BLaER1 treated with 17β-estradiol and CSF1 and Interleukin-3, amounts not matched to agents 10 nM and 100 nM (cell line): Measurements from ENCODE around the gene ZDHHC7.
A peak's percentile ranks its signal among the peaks of the same experiment; 100 is the strongest.

ENCODE experiments used
- H3K27ac ChIP-seq, 11 experiments: shearing (Covaris generic); formaldehyde crosslinking; 2 replicates each; pipeline ENCODE4 v1.8.1; 2022
- H3K27me3 ChIP-seq, 11 experiments: shearing (Covaris generic); formaldehyde crosslinking; 2 replicates each; pipeline ENCODE4 v1.8.1; 2022
- H3K36me3 ChIP-seq, 11 experiments: shearing (Covaris generic); formaldehyde crosslinking; 2 replicates each; pipeline ENCODE4 v1.8.1; 2022
- H3K4me1 ChIP-seq, 10 experiments: shearing (Covaris generic); formaldehyde crosslinking; 2 replicates each; pipeline ENCODE4 v1.8.1; 2022
- H3K4me2 ChIP-seq, 11 experiments: shearing (Covaris generic); formaldehyde crosslinking; 2 replicates each; pipeline ENCODE4 v1.8.1; 2022
- H3K4me3 ChIP-seq, 10 experiments: shearing (Covaris generic); formaldehyde crosslinking; 2 replicates each; pipeline ENCODE4 v1.8.1; 2022
- H3K9ac ChIP-seq, 11 experiments: shearing (Covaris generic); formaldehyde crosslinking; 2 replicates each; pipeline ENCODE4 v1.8.1; 2022
- H3K9me3 ChIP-seq, 11 experiments: shearing (Covaris generic); formaldehyde crosslinking; replicated peaks in 1 of 11; 2 replicates each; pipeline ENCODE4 v1.8.1; 2022
- H4K20me1 ChIP-seq, 11 experiments: shearing (Covaris generic); formaldehyde crosslinking; 2 replicates each; pipeline ENCODE4 v1.8.1; 2022
- Cebpa-rat ChIP-seq, 11 experiments: shearing (Covaris generic); IDR thresholded peaks; 2 replicates each; pipeline ENCODE4 v1.8.1; 2022

Gene ZDHHC7

GRCh38 chr16:84985079-84986065, 26.0 kb downstream of the ZDHHC7 start:
- H3K4me2 ChIP-seq: peak overlapping the region; percentile 4 to 86 (median 69); a peak in 20 of 22 replicates
- H3K9me3 ChIP-seq: no peaks in the 10 kb centered on the region
- H4K20me1 ChIP-seq: peaks cover 0 to 100% (median 75%) of the 10 kb centered on the region in 11 experiments; a peak in 20 of 22 replicates
- H3K36me3 ChIP-seq: peaks cover 82 to 94% (median 90%) of the 10 kb centered on the region in 11 experiments
- H3K9ac ChIP-seq: peak overlapping the region in 3 of 11 experiments; percentile 0 to 46 (median 39); a peak in 2 of 22 replicates
- no peak for TF ChIP-seq Cebpa-rat (IDR thresholded peaks at IDR 0.05)
- H3K27ac ChIP-seq: peak overlapping the region in 5 of 11 experiments; percentile 16 to 75 (median 63); a peak in 7 of 22 replicates
- H3K27me3 ChIP-seq: no peaks in the 10 kb centered on the region
- peaks cover 26 to 63% (median 49%) of the 10 kb centered on the region in 10 experiments for H3K4me1 ChIP-seq
- no peak overlapping the region for H3K4me3 ChIP-seq

- TF ChIP-seq Cebpa-rat (IDR thresholded peaks at IDR 0.05): no peak
- H3K4me3 ChIP-seq: no peak overlapping the region
- H3K4me2 ChIP-seq: peak overlapping the region in 6 of 11 experiments; percentile 61 to 86 (median 78); a peak in 11 of 22 replicates
- H3K4me1 ChIP-seq: peaks cover 31 to 76% (median 58%) of the 10 kb centered on the region in 10 experiments
- peaks cover 4 to 91% (median 72%) of the 10 kb centered on the region in 11 experiments; a peak in 20 of 22 replicates for H4K20me1 ChIP-seq
- H3K9me3 ChIP-seq: no peaks in the 10 kb centered on the region
- peak overlapping the region in 3 of 11 experiments; percentile 42 to 58 (median 54); a peak in 3 of 22 replicates for H3K9ac ChIP-seq
- H3K36me3 ChIP-seq: peaks cover 82 to 94% (median 89%) of the 10 kb centered on the region in 11 experiments
- H3K27ac ChIP-seq: peak overlapping the region in 7 of 11 experiments; percentile 3 to 75 (median 60); a peak in 9 of 22 replicates
- H3K27me3 ChIP-seq: no peaks in the 10 kb centered on the region
Measured at GRCh38 chr16:84982434-84982833, 28.9 kb downstream of the ZDHHC7 start.

GRCh38 chr16:84979516-84979915, 31.8 kb downstream of the ZDHHC7 start:
- peaks cover 28 to 60% (median 45%) of the 10 kb centered on the region in 10 experiments for H3K4me1 ChIP-seq
- H3K9me3 ChIP-seq: no peaks in the 10 kb centered on the region
- H4K20me1 ChIP-seq: peaks cover 32 to 91% (median 72%) of the 10 kb centered on the region in 11 experiments; a peak in 21 of 22 replicates
- H3K27ac ChIP-seq: no peak overlapping the region
- H3K4me2 ChIP-seq: no peak overlapping the region
- peaks cover 81 to 94% (median 90%) of the 10 kb centered on the region in 11 experiments for H3K36me3 ChIP-seq
- no peak overlapping the region for H3K4me3 ChIP-seq
- no peak overlapping the region for H3K9ac ChIP-seq
- H3K27me3 ChIP-seq: no peaks in the 10 kb centered on the region
- no peak for TF ChIP-seq Cebpa-rat (IDR thresholded peaks at IDR 0.05)

GRCh38 chr16:84976644-84977400, 34.5 kb downstream of the ZDHHC7 start:
- Histone ChIP-seq H3K4me2 (peak overlapping the region in 10 of 11 experiments; percentile 4 to 88 (median 56); a peak in 15 of 22 replicates), H3K9ac (peak overlapping the region in 1 of 11 experiments; percentile 25; a peak in 2 of 22 replicates), H3K27me3 (peaks cover 0 to 13% (median 0%) of the 10 kb centered on the region in 11 experiments; a peak in 4 of 22 replicates), H3K36me3 (peaks cover 76 to 84% (median 82%) of the 10 kb centered on the region in 11 experiments), H3K4me3 (no peak overlapping the region), H4K20me1 (peaks cover 49 to 91% (median 75%) of the 10 kb centered on the region in 11 experiments), H3K4me1 (peaks cover 28 to 55% (median 45%) of the 10 kb centered on the region in 10 experiments), H3K27ac (peak overlapping the region in 1 of 11 experiments; percentile 24; a peak in 2 of 22 replicates), H3K9me3 (no peaks in the 10 kb centered on the region)
- no peak for TF ChIP-seq Cebpa-rat (IDR thresholded peaks at IDR 0.05)

GRCh38 chr16:84975522-84975921, 35.8 kb downstream of the ZDHHC7 start:
- no peak overlapping the region for H3K9ac ChIP-seq
- no peaks in the 10 kb centered on the region for H3K9me3 ChIP-seq
- H3K4me1 ChIP-seq: peaks cover 28 to 55% (median 45%) of the 10 kb centered on the region in 10 experiments
- peaks cover 0 to 23% (median 0%) of the 10 kb centered on the region in 11 experiments; a peak in 9 of 22 replicates for H3K27me3 ChIP-seq
- H4K20me1 ChIP-seq: peaks cover 49 to 85% (median 71%) of the 10 kb centered on the region in 11 experiments
- no peak for TF ChIP-seq Cebpa-rat (IDR thresholded peaks at IDR 0.05)
- H3K27ac ChIP-seq: no peak overlapping the region
- no peak overlapping the region for H3K4me3 ChIP-seq
- H3K4me2 ChIP-seq: no peak overlapping the region
- H3K36me3 ChIP-seq: peaks cover 63 to 71% (median 68%) of the 10 kb centered on the region in 11 experiments

GRCh38 chr16:84975066-84975465, 36.3 kb downstream of the ZDHHC7 start:
- Histone ChIP-seq H3K4me2 (peak overlapping the region in 1 of 11 experiments; percentile 82; a peak in 1 of 22 replicates), H3K36me3 (peaks cover 59 to 66% (median 64%) of the 10 kb centered on the region in 11 experiments), H3K27me3 (peaks cover 0 to 23% (median 0%) of the 10 kb centered on the region in 11 experiments; a peak in 9 of 22 replicates), H3K27ac (no peak overlapping the region), H3K4me1 (peaks cover 28 to 55% (median 45%) of the 10 kb centered on the region in 10 experiments), H4K20me1 (peaks cover 49 to 80% (median 71%) of the 10 kb centered on the region in 11 experiments), H3K4me3 (no peak overlapping the region), H3K9ac (no peak overlapping the region), H3K9me3 (no peaks in the 10 kb centered on the region)
- no peak for TF ChIP-seq Cebpa-rat (IDR thresholded peaks at IDR 0.05)

- Histone ChIP-seq H3K9ac (peak overlapping the region in 6 of 11 experiments; percentile 13 to 48 (median 26); a peak in 5 of 22 replicates), H3K4me1 (peaks cover 28 to 55% (median 42%) of the 10 kb centered on the region in 10 experiments), H4K20me1 (peaks cover 49 to 76% (median 68%) of the 10 kb centered on the region in 11 experiments), H3K27me3 (peaks cover 0 to 23% (median 0%) of the 10 kb centered on the region in 11 experiments; a peak in 9 of 22 replicates), H3K9me3 (no peaks in the 10 kb centered on the region), H3K4me2 (peak overlapping the region; percentile 34 to 84 (median 70); a peak in 21 of 22 replicates), H3K27ac (no peak overlapping the region), H3K4me3 (0 out of 20 replicates have a peak overlapping the region, but pooled peaks of 1 of the 10 experiments have one; percentile 22), H3K36me3 (peaks cover 48 to 55% (median 53%) of the 10 kb centered on the region in 11 experiments)
- TF ChIP-seq Cebpa-rat (IDR thresholded peaks at IDR 0.05): no peak
Measured at GRCh38 chr16:84973776-84974523, 37.4 kb downstream of the ZDHHC7 start.
